Medulla oblongata (tissue), 1 donor: ENCODE results near the gene TRAP1.
A peak's percentile ranks its signal among the peaks of the same experiment; 100 is the strongest.
"Not testable (repeated sequence)": the region's sequence is repeated elsewhere in the genome, so short reads cannot be mapped to it uniquely, and the experiment has no call there.

Experiments used
- DNase-seq: peaks from one replicate; pipeline ENCODE4 v3.0.0-alpha.2; 2015; ENCODE audit errors: extremely low spot score

Gene TRAP1

GRCh38 chr16:3673676-3674377 is 43.5 kb downstream of the TRAP1 start:
- DNase-seq = no peak

- no peak for DNase-seq
These were observed 44.1 kb downstream of the TRAP1 start for GRCh38 chr16:3673201-3673600.

DNA sequence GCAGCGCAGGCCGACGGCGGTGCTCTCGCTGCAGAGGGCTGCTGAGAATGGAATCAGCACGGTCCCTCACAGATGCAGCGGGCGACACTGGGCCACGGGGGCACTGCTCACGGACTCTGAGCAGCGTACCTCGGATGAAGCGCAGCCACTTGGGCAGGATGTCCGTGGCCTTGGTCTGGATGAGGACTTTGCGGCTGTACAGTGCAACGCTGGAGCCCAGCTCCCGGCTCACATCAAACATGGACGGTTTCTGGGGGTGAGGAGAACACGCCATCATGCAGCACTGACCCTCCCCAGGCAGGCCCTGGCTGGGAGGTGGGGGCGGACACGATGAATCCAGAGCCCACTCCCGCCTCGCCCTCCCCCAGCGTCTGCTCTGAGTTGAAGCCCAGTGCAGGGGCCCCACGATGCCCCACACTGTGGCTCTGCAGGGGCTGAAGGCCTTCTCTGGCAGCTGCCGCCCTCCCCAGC is 44.7 kb downstream of the TRAP1 start:
- no peak for DNase-seq

- DNase-seq = no peak
These were observed 45.9 kb downstream of the TRAP1 start for GRCh38 chr16:3671424-3671823.

- no peak for DNase-seq
These were observed 46.6 kb downstream of the TRAP1 start for GRCh38 chr16:3670711-3671110.

DNA sequence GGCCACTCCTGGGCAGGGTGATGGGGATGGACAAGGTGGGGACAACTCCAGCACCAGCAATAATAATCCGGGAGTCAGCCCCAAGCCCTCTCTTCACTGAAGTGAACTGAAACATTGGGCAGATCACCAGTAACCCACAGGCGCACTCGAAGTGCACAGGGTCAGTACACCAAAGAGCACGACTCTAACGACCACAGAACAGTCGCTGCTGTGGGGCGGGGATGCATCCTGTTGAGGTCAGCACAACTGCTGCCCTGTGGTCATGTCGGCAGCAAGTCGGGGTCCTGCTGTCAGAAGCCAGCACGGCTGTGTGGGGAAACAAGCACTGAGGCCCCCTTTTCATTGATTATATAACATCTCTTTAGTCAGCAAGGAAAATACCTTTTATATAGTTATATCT is 48.2 kb downstream of the TRAP1 start:
- no peak for DNase-seq

DNA sequence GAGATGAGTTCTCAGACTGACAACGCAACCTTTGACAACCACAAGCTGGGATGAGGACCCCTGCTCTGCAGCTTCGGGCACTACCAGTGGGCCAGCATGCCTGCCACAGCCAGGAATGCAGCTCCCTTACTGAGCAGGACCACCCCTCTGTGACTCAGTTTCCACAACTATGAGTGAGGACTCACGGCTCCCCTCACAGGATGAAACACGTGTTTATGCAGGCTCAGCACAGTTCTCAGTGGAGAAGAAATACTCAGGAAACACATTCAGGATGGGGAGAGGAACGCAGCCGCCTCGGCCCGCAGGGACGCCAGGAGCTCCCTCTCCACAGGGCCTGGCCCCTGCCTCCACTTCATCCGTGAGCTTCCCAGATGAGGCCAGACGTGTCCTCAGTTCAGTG is 48.7 kb downstream of the TRAP1 start:
- DNase-seq = no peak

GRCh38 chr16:3665508-3665907 is 51.8 kb downstream of the TRAP1 start:
- DNase-seq = no peak

DNA sequence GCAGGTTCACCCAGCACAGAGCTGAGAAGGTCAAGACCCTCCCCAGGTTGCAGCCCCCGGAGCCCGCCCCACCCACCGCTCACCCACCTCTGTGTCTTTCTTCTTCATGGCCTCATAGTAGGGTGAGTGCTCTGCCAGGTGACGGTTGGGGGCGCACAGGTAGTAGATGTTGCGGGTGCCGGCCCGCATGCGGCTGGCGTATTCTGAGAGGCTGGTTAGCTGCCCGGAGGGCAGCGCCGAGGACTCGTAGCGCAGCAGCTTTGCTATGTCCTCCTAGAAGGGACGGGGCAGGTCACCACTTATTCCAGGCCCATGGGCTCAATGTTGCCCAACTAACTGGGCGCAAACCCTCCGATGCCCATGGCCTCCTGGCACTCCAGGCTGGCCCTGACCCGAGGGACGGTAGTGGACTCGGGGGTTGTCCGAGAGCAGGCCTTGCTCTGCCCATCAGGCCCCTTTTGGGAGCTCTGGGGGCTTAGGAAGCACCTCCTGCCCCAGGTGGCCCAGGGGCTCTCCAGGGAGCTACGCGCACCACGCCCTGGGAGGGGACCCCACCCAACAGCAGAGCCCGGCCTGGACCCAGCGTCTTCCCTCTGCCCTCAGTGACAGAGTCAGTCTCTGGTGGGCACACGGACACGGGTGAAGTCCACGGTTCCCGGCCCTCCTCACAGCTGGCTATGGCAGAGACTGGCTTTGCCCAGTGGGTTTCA is 53.0 kb downstream of the TRAP1 start:
- DNase-seq = no peak

DNA sequence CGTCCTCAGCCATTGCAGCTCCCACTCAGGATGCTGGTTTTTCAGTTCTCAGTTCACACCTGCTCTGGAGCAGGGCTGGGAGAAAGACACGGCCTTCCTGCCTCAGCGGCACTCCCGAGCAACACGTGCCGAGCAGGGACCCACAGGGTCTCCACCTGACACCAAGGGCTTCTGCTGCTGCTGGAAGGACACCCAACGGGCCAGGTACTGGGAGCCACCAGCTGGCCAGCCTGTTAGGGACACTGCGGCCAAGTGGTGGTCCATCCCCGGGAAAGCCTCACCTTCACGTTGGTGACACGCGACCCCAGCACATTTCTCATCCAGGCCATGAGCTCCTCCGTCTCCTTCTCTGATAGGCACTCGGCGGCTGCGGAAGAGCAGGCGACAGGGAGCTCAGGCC is 54.7 kb downstream of the TRAP1 start:
- no peak for DNase-seq

- DNase-seq = no peak
These were observed 55.4 kb downstream of the TRAP1 start for GRCh38 chr16:3661922-3662321.

- no peak for DNase-seq
These were observed 56.0 kb downstream of the TRAP1 start for GRCh38 chr16:3661311-3661710.

GRCh38 chr16:3659251-3659650 is 58.1 kb downstream of the TRAP1 start:
- no peak for DNase-seq

DNA sequence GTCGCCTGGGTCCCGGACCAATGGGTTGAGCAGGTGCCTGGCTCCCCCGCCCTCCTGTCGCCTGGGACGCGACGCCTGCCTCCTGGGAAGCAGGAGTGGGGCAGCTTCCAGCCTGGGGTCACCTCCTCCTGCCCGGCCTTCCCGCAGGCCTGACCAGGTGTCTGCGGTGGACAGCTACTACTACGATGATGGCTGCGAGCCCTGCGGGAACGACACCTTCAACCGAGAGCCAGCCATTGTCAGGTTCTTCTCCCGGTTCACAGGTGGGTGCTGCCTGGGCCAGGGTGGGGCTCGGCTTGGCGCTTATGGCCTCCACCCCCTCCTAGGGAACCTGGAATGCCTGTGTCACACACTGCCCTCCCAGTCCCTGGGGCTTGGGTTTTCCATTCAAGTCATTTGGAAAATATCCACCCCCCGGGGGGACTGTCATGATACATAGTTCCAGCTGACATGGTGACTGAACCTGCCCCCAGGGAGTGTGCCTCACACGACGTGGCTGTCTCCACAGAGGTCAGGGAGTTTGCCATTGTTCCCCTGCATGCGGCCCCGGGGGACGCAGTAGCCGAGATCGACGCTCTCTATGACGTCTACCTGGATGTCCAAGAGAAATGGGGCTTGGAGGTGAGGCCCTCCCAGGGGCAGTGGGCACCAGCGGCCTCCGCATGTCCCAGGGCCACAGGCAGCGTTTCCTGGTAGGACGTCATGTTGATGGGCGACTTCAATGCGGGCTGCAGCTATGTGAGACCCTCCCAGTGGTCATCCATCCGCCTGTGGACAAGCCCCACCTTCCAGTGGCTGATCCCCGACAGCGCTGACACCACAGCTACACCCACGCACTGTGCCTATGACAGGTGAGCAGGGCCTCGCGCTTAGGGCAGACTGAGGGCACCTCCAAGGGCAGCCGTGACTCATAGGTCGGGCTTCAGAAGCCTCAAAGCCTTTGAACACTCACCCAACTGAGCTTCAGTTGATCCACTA is 60.5 kb downstream of the TRAP1 start:
- no peak for DNase-seq

- not testable (repeated sequence) for DNase-seq
These were observed 61.2 kb downstream of the TRAP1 start for GRCh38 chr16:3656160-3656490.

GRCh38 chr16:3655396-3656159 is 61.7 kb downstream of the TRAP1 start:
- DNase-seq = no peak

GRCh38 chr16:3655030-3655395 is 62.3 kb downstream of the TRAP1 start:
- no peak for DNase-seq

GRCh38 chr16:3654249-3654991 is 62.9 kb downstream of the TRAP1 start, which contains the start of gene DNASE1:
TSS of gene DNASE1 (plus strand) at chr16:3654691. CDS start at chr16:3655374, 683 bp downstream.
- DNase-seq = peak; percentile 60

DNA sequence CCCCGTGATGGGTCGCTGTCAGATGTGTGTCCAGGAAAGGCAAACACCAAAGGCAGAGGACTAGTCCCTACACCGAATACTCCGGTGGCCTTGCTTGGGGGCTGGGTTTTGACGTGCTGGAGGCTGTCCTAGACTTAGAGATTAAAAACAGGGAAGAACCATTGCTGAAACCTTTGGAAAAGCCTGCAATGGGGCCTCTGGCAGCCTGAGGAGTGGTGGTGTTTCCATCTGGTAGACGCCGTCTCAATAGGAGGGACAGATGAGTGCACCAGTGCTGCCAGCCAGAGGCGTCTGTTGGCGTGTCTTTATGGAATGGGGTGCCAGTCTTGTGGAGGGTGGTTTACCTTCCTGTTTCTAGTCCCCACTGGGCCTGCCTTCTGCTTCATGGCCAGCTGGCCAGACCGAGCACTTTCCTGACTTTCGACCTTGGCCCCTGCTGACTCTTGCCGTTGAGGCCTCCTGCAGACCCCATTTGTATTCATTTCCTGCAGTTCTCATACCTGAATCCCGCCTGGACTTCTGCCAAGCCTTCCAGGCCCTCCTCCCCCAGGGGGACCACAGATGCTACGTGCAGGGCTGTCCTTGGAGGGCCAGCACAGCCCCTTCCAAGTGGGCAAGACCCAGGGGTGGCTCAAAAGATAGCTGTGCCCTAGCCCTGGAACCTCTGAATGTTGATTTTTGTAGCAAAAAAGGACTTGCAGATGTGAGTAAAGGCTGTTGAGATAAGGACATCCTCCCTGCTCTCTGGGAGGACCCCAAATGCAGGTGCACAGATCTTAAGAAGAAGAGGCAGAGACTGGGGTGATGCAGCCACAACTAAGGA is 64.7 kb downstream of the TRAP1 start:
- no peak for DNase-seq
